Aortic smooth muscle cell (primary cell): ENCODE measurements around the gene C1QTNF9. TPM values are rescaled to one million over a fixed set of nuclear protein-coding genes. Genes with fewer than 3 reads are reported as not detected.

Experiments used
- total RNA-seq: library from RNA; depleted of rRNA; stranded (reverse); fragments of >200 nt; gene quantifications from 2 replicates; pipeline ENCODE4 v1.2.3, GENCODE V29; 2014

Gene C1QTNF9
- not detected in 2 replicates for total RNA-seq

GRCh38 chr13:24309300-24309699 lies at the start of gene C1QTNF9:
C1QTNF9 (plus strand) TSS chr13:24309580; CDS start chr13:24316004, 6,424 bp downstream.

Other genes starting within 250 kb of the C1QTNF9 start
- 9.6 and 12.2 TPM in 2 replicates for gene SPATA13, start 148.9 kb upstream of the C1QTNF9 start, total RNA-seq
- gene PARP4, start 203.2 kb downstream of the C1QTNF9 start, total RNA-seq: 34.9 and 41.3 TPM in 2 replicates